ENCODE data around the gene WEE2.
"Not testable (repeated sequence)": the region's sequence is repeated elsewhere in the genome, so short reads cannot be mapped to it uniquely, and the experiment has no call there.

The WEE2 gene

DNA sequence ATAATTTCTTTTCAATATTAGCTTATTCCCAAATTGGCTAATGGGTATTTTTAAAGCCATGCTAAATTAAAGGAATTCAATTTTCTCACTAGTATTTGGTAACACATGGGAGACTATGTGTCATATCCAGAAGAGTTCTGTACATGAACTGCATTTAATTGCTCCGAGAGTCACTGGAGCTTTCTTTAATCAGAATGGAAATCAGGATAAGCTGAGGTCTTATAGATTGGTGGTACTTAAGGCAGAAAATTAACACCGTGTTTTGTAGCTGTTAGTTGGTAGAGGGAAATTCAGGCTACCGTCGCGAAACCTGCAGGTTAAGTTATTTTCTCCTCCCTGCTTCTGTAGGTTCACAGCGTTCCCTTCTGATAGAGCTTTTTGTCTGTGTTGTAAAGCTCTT lies at the start of gene WEE2:
Gene WEE2, plus strand, starts transcription at position 3 of the 400 bp plus-strand sequence. CDS start 406 bp downstream, outside the sequence.
- no peak for DNase-seq

- no peak for DNase-seq
Observed at GRCh38 chr7:141659501-141659900, 48.7 kb upstream of the WEE2 start.

DNA sequence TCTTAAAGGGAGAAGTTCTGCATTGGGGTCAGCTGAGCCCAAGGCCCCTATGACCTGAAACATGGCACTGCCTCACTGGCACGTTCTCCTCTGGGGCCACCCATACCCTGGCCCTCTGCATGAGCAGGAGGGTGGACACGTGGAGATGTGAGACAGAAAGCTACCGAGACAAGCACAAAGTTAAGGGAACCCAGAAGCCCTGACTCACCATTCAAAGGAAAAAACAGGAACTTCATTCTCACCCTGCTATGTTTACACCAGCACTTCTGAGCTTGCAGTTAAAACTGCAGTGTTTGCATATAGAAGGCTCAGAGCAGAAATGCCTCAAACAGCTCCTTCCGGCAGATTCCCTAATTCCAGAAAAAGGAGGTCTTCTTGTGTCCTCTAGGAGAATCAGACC lies 47.9 kb upstream of the WEE2 start:
- DNase-seq: no peak

DNA sequence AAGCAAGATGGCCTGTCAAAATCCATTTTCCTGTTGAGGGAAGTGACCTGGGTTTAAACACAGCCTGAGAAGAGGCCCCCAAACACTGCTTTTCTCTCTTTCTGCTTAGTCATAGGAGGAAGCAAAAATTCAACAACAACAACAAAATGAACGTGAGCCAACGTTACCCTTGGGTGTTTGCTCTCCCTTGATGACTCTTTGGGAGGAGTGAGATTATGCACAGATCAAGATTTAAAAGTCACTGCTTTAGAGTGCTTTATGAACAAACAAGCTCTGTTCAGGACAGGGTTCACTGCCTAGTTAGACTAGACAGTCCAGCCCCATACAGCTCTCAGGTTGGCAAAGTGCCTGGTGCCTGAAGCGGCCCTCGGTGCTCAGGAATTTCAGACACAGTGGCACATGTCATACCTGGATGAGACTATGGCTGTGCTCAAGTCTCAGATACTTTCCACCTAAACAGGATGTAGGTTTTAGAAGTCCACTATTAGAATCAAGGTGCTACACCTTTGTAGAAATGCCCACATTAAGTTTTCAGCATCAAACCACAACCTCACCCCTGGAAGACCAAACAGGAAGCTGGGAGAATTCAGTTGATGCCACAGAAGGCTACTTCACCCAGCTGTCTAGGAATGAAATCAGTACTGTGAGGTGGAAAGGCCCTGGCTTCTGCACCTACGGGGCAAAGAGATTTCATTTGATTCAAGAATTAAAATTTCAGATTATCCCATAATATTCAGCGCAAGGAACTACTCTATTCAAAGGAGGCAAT lies 44.9 kb upstream of the WEE2 start:
- no peak for DNase-seq

DNA sequence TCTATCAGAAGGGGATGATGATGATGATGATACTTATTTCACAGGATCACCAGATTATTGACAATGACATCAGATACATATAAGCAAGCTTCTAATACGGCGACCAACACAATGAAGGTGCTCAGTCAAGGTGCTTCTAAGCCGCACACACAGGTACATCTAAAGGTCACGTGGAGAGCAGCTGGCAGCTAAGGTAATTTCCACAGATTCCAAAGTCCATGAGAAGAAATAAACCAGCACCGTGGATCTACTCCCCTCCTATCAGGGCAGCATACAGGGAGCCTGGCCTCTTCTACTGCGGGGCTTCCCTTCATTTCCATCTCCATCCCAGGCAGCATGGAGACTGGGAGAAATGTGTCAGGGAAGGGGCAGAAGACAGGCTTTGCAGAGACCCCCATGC lies 43.7 kb upstream of the WEE2 start:
- no peak for DNase-seq

- DNase-seq: no peak
Observed at GRCh38 chr7:141665208-141666035, 42.7 kb upstream of the WEE2 start.

DNA sequence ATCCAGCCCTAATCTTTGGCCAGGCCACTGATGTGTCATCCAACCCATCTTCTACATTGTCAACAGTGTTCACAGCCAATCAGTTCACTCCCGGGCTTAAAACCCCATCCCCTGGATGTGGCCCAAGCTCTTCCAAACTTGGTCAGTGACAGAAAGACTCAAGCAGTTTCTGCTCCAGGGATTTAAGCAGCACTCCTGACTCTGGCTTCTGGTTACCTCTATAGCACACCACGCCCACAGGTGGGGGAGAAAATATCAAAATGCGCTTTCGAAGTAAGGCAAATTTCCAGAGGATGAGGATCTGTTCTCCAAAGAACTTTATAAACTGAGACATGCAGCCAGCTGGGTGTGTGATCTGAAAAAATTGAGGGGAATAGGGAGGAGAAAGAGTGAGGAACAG lies 42.1 kb upstream of the WEE2 start:
- DNase-seq: no peak

DNA sequence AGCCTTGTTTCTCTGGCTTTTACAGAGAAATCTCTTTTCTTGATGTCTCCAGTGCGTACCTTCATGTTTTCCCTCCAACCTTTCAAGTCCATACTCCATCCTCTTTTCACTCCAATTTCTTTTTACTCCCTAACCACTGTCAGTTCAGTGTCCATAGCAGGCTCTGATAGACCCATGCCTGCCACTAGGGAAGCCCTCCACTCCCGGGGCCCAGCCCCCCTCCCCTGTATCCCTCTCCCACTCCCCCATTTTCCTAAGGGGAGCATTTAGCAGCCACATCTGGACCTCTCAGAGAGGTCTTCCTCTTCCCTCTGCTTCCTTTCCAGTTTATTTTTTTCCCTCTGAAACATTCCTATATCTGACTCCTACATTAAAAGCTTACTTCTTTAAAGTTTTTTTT lies 39.3 kb upstream of the WEE2 start:
- no peak for DNase-seq

DNA sequence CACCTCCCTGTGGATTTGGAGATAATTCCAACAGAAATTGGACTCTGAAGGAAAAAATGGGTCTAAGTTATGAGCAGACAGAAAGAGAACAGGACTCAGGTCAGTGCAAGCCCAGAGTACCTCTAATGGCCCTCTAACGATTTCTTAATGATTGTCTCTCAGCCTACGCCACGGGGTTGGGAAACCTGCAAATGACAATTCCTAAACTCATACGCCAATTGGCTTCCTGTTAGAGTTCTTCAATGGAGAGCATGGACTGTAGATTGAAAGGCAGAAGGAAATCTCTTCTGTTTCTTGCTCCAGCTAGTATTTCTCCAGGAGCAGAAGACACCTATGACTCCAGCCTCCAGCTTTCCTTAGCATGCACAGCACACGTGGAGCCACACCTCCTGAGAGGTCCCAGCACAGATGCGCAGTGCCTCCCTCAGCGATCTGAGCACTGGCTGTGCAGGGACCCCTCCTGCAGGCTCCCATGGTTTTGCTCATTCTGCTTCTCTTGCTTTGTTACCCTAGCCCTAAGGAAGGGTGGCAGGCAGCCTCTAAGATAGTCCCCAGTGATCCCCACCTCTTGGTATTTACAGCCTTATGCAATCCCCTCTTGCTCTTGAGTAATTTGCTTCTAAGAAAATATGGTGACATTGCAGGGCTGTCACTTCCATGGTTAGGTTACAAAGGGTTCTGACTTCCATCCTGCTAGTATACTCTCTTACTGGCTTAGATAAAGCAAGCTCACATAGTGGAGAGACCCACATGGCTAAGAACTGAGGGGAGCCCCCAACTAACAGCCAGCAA lies 36.3 kb upstream of the WEE2 start:
- no peak for DNase-seq

DNA sequence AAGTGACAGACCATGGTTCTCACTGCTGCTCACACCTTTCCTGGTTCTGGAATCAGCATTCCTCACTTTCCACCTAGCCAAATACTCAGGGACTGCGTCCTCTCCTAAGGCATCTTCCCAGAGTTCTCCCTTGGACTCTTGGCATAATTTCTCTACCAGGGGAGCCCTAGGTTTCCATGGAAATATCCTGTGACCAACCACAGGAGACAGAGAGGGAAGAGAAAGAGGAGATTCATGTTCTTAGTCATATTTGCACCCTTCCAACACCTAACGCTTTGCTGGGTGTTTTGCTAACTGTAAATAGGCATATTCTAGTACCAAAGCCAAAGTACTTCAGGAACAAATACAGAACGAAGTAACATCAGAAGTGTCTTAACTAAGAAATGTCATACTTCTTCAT lies 34.8 kb upstream of the WEE2 start:
- DNase-seq: no peak

- DNase-seq: no peak
Observed at GRCh38 chr7:141674171-141674671, 33.9 kb upstream of the WEE2 start.

- no peak for DNase-seq
Observed at GRCh38 chr7:141674702-141675101, 33.5 kb upstream of the WEE2 start.

DNA sequence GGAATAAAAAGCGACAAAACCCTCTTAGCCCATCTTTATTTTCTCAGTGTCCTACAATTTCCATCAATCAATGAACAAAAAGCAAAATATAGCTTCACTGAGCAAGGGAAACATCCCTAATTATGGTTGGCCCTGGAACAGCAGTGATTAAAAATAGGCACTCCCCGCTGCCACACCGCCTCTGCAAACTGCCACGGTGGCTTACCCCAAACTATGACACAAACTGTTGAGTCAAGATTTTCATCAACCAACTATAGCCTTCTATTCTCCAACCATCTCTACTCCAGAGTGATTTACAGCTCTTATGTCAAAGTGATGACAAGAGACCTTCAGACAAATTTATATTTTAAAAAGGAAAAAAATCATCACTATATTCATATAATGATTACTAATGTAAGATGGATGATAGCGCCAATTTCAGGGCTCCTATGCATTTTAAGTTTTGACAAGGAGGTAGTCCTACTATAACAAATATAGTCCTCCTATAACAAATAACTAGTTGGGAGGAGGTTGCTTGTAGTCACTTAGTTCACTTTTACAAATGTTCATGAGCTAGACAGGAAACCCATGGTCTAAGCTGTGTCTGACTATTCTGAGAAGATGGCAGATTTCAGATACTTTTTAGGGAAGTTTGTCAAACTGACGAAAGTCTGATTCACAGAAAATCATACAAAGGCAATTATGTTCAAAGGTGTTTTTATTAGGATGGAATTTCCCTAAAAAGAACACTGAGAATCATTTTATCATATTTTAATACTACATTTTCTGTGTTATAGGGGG lies 32.5 kb upstream of the WEE2 start:
- DNase-seq: no peak

DNA sequence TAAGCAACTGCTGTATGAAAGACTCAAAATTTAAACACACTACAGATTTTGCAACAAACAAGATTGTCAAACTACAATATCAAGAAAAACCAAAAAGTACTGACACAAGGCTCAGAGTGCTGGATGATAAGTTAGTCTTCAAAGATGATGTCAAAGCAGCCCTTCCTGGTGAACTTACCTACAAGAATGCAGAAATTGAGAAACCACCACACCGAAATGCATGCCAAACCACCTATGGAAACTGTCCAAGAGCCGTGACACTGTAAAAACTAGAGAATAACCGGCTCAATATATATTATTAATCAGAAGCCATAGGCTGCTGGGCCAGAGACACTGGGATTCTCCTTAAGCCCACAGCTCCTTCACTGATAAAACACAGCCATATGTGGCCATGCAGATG lies 31.5 kb upstream of the WEE2 start:
- no peak for DNase-seq

DNA sequence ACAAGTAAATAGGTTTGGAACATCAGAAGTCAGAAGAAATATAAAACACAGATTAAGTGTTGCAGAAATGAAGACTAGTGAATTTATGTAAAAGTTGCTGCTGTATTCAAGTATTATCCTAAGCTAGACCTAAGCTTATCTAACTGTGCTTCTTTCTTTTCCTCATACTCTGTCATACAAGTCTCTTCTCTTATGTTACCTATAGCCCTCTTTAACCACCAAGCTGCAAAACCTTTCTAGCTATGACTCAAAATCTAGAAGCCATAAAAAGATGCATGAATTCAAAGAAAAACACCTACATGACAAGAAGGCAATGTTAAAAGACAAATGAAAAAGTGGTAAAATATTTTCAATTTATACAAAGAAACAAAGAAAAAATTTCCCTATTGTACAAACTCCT lies 29.1 kb upstream of the WEE2 start:
- no peak for DNase-seq

DNA sequence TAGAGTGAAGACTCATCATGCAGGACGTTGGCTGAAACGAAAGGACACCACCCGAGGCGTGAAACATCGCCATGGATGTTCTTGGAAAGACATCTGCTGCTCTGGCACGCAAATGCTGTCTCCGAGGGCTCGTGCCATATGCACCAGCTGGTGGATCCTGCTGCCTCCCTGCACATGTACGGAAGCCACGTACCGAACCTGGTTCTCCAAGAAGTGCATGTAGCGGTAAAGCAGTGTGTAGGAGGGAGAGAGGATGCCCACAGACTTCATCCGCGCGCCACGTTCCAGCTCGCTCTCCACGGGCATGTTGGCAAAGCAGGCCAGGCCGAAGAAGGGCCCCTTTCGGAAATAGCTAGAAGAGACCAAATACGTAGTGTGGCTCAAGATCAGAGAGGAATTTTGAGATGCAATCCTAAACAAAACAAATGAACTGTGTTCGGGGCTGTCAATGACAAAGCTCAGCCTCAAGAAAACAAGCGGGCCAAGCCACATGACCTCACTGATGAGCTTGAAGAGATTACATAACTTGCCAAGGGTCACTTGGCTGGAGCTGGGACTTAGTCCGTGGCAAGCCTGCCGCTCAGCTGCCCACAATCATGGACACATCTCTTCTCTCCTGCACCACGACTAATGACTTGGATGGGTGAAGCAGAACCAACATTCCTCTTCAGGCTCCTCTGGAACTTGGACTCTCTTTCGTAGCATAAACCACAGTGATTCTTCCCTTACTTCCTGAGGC lies 22.7 kb upstream of the WEE2 start:
- DNase-seq: no peak

- DNase-seq: no peak
Observed at GRCh38 chr7:141686074-141686473, 22.1 kb upstream of the WEE2 start.

DNA sequence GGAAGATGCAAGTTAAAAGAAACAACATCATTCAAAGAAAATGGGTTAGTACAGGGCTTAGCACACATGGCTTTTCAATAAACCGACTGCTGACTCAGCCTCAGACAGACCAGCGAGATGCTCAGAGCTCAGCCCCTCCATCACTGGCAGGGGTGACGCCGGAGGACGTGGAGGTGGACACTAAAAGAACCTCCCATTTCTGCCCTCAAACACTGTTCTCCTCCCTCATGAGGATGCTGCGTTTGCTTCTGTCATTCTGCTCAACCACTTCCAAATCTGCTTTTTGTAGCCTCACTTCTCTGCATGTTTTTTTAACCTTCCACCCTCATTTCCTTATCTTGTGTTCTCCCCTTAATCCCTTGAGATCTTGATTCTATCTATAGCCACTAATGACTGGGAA lies 21.5 kb upstream of the WEE2 start:
- no peak for DNase-seq

- no peak for DNase-seq
Observed at GRCh38 chr7:141688043-141688442, 20.1 kb upstream of the WEE2 start.

DNA sequence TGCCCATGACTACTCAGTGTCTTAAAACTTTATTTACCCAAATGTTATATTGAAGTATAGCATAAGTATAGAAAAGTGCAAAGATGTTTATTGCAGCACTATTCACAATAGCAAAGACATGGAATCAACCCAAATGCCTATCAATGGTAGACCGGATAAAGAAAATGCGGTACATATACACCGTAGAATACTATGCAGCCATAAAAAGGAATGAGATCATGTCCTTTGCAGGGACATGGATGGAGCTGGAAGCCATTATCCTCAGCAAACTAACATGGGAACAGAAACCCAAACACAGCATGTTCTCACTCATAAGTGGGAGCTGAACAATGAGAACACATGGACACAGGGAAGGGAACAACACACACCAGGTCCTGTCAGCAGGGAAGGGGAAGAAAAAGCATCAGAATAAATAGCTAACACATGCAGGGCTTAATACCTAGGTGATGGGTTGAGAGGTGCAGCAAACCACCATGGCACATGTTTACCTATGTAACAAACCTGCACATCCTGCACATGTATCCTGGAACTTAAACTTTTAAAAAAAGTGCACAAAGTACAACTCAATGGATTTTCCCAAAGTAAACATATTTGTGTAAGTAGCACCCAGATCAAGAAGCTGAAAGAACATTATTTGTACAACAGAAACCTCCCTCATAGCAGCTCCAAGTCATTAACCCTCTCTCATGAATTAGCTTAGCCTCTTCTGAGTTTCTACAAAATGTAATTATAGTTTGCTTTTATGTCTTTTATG lies 18.9 kb upstream of the WEE2 start:
- not testable (repeated sequence) for DNase-seq

- DNase-seq: no peak
Observed at GRCh38 chr7:141691540-141691939, 16.6 kb upstream of the WEE2 start.

Measured in NCI-H1105 (cell line).